Trophoblast cell (in vitro differentiated cells and primary cell): Measurements from ENCODE around the gene BSND.

Experiments used
- DNase-seq, 2 donors: peaks; one replicate each; pipeline ENCODE4 v3.0.0-alpha.2; 2016
- H2AFZ ChIP-seq: 2 replicates; pipeline ENCODE4 v1.6.1; 2013; ENCODE audit warnings: low read length, moderate library complexity, mild to moderate bottlenecking; ENCODE audit not compliant: insufficient read depth, poor library complexity
- H2AK5ac ChIP-seq: 2 replicates; pipeline ENCODE4 v1.6.1; 2013; ENCODE audit warnings: mild to moderate bottlenecking, low read length
- H2BK120ac ChIP-seq: 2 replicates; pipeline ENCODE4 v1.6.1; 2013; ENCODE audit warnings: low read length, mild to moderate bottlenecking, moderate library complexity; ENCODE audit not compliant: insufficient read depth, poor library complexity
- H2BK12ac ChIP-seq: 2 replicates; pipeline ENCODE4 v1.6.1; 2013; ENCODE audit warnings: mild to moderate bottlenecking, low read length, moderate library complexity
- H2BK5ac ChIP-seq: 2 replicates; pipeline ENCODE4 v1.6.1; 2013; ENCODE audit warnings: low read length, low read depth, moderate library complexity, mild to moderate bottlenecking; ENCODE audit not compliant: poor library complexity
- H3K14ac ChIP-seq: 2 replicates; pipeline ENCODE4 v1.6.1; 2013; ENCODE audit warnings: mild to moderate bottlenecking, low read length
- H3K18ac ChIP-seq: 2 replicates; pipeline ENCODE4 v1.6.1; 2013; ENCODE audit warnings: mild to moderate bottlenecking, low read length
- H3K23ac ChIP-seq: 2 replicates; pipeline ENCODE4 v1.6.1; 2013; ENCODE audit warnings: low read length
- H3K27ac ChIP-seq: 2 replicates; pipeline ENCODE4 v1.5.1; 2013; ENCODE audit warnings: low read depth, mild to moderate bottlenecking, inconsistent platforms, low read length, moderate library complexity
- H3K27me3 ChIP-seq: 2 replicates; pipeline ENCODE4 v1.6.1; 2013; ENCODE audit warnings: inconsistent platforms, mild to moderate bottlenecking, low read length, moderate library complexity; ENCODE audit not compliant: insufficient read depth
- H3K36me3 ChIP-seq, 2 experiments: 1 replicate in 1 of 2; 2 replicates in 1 of 2; pipeline ENCODE4 v1.6.1; 2013; ENCODE audit warnings: low read length in 2 of 2, mild to moderate bottlenecking in 2 of 2, moderate library complexity in 1 of 2; ENCODE audit not compliant: insufficient read depth in 2 of 2, control insufficient read depth in 1 of 2
- H3K4ac ChIP-seq: 2 replicates; pipeline ENCODE4 v1.6.1; 2013; ENCODE audit warnings: low read depth, mild to moderate bottlenecking, low read length, moderate library complexity
- H3K4me1 ChIP-seq, 2 experiments: 1 replicate in 1 of 2; 2 replicates in 1 of 2; pipeline ENCODE4 v1.6.1; 2013; ENCODE audit warnings: low read length in 2 of 2, mild to moderate bottlenecking in 2 of 2, moderate library complexity in 1 of 2; ENCODE audit not compliant: insufficient read depth in 2 of 2, control insufficient read depth in 1 of 2
- H3K4me2 ChIP-seq: 2 replicates; pipeline ENCODE4 v1.6.1; 2013; ENCODE audit warnings: inconsistent platforms, mild to moderate bottlenecking, low read length, moderate library complexity
- H3K4me3 ChIP-seq: 2 replicates; pipeline ENCODE4 v1.5.1; 2013; ENCODE audit warnings: mild to moderate bottlenecking, low read depth, low read length, inconsistent platforms
- H3K79me1 ChIP-seq: one replicate; pipeline ENCODE4 v1.6.1; 2013; ENCODE audit warnings: low read length
- H3K79me2 ChIP-seq: 2 replicates; pipeline ENCODE4 v1.6.1; 2013; ENCODE audit warnings: low read length, mild to moderate bottlenecking; ENCODE audit not compliant: control insufficient read depth, insufficient read depth, poor library complexity
- H3K9ac ChIP-seq: 2 replicates; pipeline ENCODE4 v1.6.1; 2013; ENCODE audit warnings: mild to moderate bottlenecking, low read length
- H3K9me3 ChIP-seq: 2 replicates; pipeline ENCODE4 v1.6.1; 2013; ENCODE audit warnings: low read depth, mild to moderate bottlenecking, control low read depth, inconsistent platforms, low read length; ENCODE audit not compliant: insufficient read depth
- H4K12ac ChIP-seq: 2 replicates; pipeline ENCODE4 v1.6.1; 2013; ENCODE audit warnings: low read depth, mild to moderate bottlenecking, low read length, moderate library complexity
- H4K8ac ChIP-seq: 2 replicates; pipeline ENCODE4 v1.6.1; 2013; ENCODE audit warnings: low read depth, mild to moderate bottlenecking, low read length, moderate library complexity
- H4K91ac ChIP-seq: one replicate; pipeline ENCODE4 v1.6.1; 2013; ENCODE audit warnings: low read depth, mild to moderate bottlenecking, low read length, moderate library complexity
- WGBS: extraction: QIAGEN DNeasy Blood & Tissue Kit; methylation state at CpG from one replicate; pipeline ENCODE4 v1.1.7; 2013; ENCODE audit warnings: missing lambda C conversion rate; ENCODE audit not compliant: insufficient read length, insufficient coverage; ENCODE audit errors: extremely low coverage; 5-methylcytosine and 5-hydroxymethylcytosine counted together

BSND gene

DNA sequence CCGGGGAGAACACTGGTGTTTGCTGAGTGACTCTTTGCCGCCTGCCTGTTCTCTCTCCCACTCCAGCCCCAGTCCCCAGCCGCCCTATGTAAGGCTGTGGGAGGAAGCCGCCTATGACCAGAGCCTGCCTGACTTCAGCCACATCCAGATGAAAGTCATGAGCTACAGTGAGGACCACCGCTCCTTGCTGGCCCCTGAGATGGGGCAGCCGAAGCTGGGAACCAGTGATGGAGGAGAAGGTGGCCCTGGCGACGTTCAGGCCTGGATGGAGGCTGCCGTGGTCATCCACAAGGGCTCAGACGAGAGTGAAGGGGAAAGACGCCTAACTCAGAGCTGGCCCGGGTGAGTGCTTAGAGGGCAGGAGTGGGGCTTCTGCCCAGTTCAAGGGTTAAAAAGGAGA lies 8.2 kb downstream of the BSND start:
- no peak overlapping the region for H2AFZ ChIP-seq
- H2AK5ac ChIP-seq = no peak overlapping the region
- H3K27me3 ChIP-seq = no peaks in the 10 kb centered on the region
- no peak overlapping the region for H3K4me3 ChIP-seq
- H3K9me3 ChIP-seq = peaks cover 8% of the 10 kb centered on the region
- no peak overlapping the region for H2BK12ac ChIP-seq
- no peaks in the 10 kb centered on the region for H3K36me3 ChIP-seq
- H3K4me2 ChIP-seq = no peak overlapping the region
- H3K4ac ChIP-seq = no peak overlapping the region
- no peaks in the 10 kb centered on the region for H3K79me2 ChIP-seq
- no peak overlapping the region for H3K23ac ChIP-seq
- no peaks in the 10 kb centered on the region for H3K4me1 ChIP-seq
- H2BK120ac ChIP-seq = no peak overlapping the region
- H3K9ac ChIP-seq = no peak overlapping the region
- no peak overlapping the region for H4K91ac ChIP-seq
- DNase-seq = no peak
- WGBS = no CpG with 5 or more reads among the region's 12 CpGs
- no peak overlapping the region for H2BK5ac ChIP-seq
- no peaks in the 10 kb centered on the region for H3K79me1 ChIP-seq
- no peak overlapping the region for H3K18ac ChIP-seq
- H4K8ac ChIP-seq = no peak overlapping the region
- no peak overlapping the region for H3K27ac ChIP-seq
- H3K14ac ChIP-seq = no peak overlapping the region
- H4K12ac ChIP-seq = no peak overlapping the region

DNA sequence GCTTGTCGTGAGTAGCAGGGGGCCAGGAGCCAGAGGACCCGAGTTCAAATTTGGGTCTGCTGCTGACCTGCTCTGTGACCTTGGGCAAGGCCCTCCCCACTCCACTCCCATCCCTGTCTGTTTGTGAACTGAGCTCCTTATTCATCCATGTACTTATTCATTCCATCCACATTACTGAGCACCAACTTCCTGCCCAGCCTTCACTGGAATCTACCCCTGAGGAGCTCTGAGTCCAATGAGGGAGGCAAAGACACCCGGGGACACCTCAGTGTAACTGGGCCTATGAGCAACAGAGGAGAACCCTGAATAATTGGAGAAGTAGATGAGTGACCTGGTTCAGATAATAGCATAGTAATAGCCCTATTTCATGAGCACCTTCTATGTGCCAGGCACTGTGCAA lies 8.9 kb downstream of the BSND start:
- no peak overlapping the region for H4K8ac ChIP-seq
- no peak overlapping the region for H2BK12ac ChIP-seq
- no peaks in the 10 kb centered on the region for H3K4me1 ChIP-seq
- H3K23ac ChIP-seq = no peak overlapping the region
- no CpG with 5 or more reads among the region's 3 CpGs for WGBS
- no peak overlapping the region for H3K18ac ChIP-seq
- no peak overlapping the region for H2BK5ac ChIP-seq
- H3K9ac ChIP-seq = no peak overlapping the region
- no peak overlapping the region for H3K14ac ChIP-seq
- H3K27ac ChIP-seq = no peak overlapping the region
- no peak overlapping the region for H3K4me3 ChIP-seq
- no peak overlapping the region for H4K91ac ChIP-seq
- no peak overlapping the region for H3K4me2 ChIP-seq
- no peaks in the 10 kb centered on the region for H3K27me3 ChIP-seq
- H3K79me1 ChIP-seq = no peaks in the 10 kb centered on the region
- H2AFZ ChIP-seq = no peak overlapping the region
- H2AK5ac ChIP-seq = no peak overlapping the region
- no peaks in the 10 kb centered on the region for H3K36me3 ChIP-seq
- H3K4ac ChIP-seq = no peak overlapping the region
- peaks cover 8% of the 10 kb centered on the region for H3K9me3 ChIP-seq
- no peak overlapping the region for H2BK120ac ChIP-seq
- no peak for DNase-seq
- H3K79me2 ChIP-seq = no peaks in the 10 kb centered on the region
- H4K12ac ChIP-seq = no peak overlapping the region

DNA sequence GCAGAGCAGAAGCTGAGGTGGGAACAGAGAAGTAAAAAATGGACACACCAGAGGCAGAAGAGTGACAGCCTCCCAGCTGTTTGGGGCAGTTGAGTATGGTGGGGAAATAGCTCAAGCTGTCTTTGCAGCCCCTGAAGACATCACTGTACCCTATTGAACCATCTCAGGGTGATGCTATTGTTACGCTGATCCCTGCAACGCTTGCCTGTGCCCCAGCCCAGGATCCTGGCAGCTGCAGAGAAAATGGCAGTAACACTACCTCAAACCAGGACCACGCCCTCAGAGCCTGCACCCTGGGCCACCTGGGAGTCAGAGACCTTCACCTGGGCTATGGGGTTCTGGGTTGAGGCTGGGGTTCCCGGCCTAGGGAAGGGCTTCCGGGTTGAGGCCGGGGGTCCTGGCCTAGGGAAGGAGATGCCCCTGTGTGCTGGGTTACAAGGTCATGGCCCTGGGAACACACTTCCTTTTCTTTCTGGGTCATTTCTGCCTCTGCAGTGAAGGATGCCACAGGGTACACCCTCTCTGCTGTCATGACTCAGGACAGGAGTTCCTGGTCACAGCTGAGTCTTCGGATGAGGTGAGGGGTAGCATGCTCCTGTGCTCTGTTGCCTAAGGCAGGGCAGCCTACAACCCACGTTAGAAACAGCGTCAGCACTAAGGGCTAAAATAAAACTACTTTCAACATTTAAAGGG lies 11.6 kb downstream of the BSND start:
- WGBS = no CpG with 5 or more reads among the region's 9 CpGs
- no peak overlapping the region for H4K91ac ChIP-seq

DNA sequence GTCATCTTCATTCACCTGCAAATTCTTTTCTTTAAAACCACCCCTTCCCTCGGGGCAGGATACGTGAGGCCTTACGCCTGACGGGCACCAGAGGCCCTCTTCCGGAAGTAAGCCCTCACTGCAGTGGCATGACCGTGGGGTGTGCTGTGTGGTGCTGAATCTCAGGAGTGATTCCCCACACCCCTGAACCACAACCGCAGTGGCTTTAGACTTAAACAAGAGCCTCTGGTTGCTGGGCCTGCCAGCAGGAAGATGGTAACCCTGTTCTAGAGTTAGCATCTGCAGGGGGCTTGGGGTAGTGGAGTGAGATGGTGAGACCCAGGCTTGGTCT lies 12.1 kb downstream of the BSND start:
- WGBS = no CpG with 5 or more reads among the region's 7 CpGs

More for the DNA sequence above, 11.6 kb downstream of the BSND start:
- Histone ChIP-seq H3K79me2 (no peaks in the 10 kb centered on the region), H2BK12ac (no peak overlapping the region), H3K36me3 (no peaks in the 10 kb centered on the region), H3K4ac (no peak overlapping the region), H3K14ac (no peak overlapping the region), H4K8ac (no peak overlapping the region), H3K4me3 (no peak overlapping the region), H3K18ac (no peak overlapping the region), H2BK5ac (no peak overlapping the region), H3K23ac (no peak overlapping the region), H3K27ac (no peak overlapping the region), H3K79me1 (no peaks in the 10 kb centered on the region), H3K27me3 (no peaks in the 10 kb centered on the region), H2AFZ (no peak overlapping the region), H3K4me2 (no peak overlapping the region), H2BK120ac (no peak overlapping the region), H4K12ac (no peak overlapping the region), H3K9me3 (peaks cover 8% of the 10 kb centered on the region), H2AK5ac (no peak overlapping the region), H3K4me1 (no peaks in the 10 kb centered on the region), H3K9ac (no peak overlapping the region)
- no peak for DNase-seq

More for the DNA sequence above, 12.1 kb downstream of the BSND start:
- Histone ChIP-seq H3K9me3 (peaks cover 8% of the 10 kb centered on the region), H3K79me1 (no peaks in the 10 kb centered on the region), H2BK12ac (no peak overlapping the region), H4K8ac (no peak overlapping the region), H2AK5ac (no peak overlapping the region), H2AFZ (no peak overlapping the region), H3K27me3 (no peaks in the 10 kb centered on the region), H3K4me2 (no peak overlapping the region), H3K4ac (no peak overlapping the region), H3K18ac (no peak overlapping the region), H2BK5ac (no peak overlapping the region), H3K79me2 (no peaks in the 10 kb centered on the region), H3K4me3 (no peak overlapping the region), H3K9ac (no peak overlapping the region), H4K12ac (no peak overlapping the region), H2BK120ac (no peak overlapping the region), H3K36me3 (no peaks in the 10 kb centered on the region), H3K14ac (no peak overlapping the region), H4K91ac (no peak overlapping the region), H3K23ac (no peak overlapping the region), H3K27ac (no peak overlapping the region), H3K4me1 (no peaks in the 10 kb centered on the region)
- peak in 1 of 2 donors; percentile 6 for DNase-seq
